Osteoblast (primary cell): ENCODE results near the gene CACNA1F. TPM values are rescaled to one million over a fixed set of nuclear protein-coding genes. Genes with fewer than 3 reads are reported as not detected.

Experiments
- DNase-seq: peaks from one replicate; pipeline ENCODE4 v3.0.0; 2011; ENCODE audit warnings: low spot score, mixed read lengths; ENCODE audit not compliant: insufficient read length; ENCODE audit errors: missing footprints
- H2AFZ ChIP-seq: 2 replicates; pipeline ENCODE4 v1.6.0; 2011; ENCODE audit warnings: mild to moderate bottlenecking, low read length
- H3K27ac ChIP-seq: 2 replicates; pipeline ENCODE4 v1.5.1; 2011; ENCODE audit warnings: mild to moderate bottlenecking, low read depth, low read length, moderate library complexity
- H3K27me3 ChIP-seq: 2 replicates; pipeline ENCODE4 v1.6.0; 2012; ENCODE audit warnings: mild to moderate bottlenecking, control low read depth, inconsistent platforms, low read length, moderate library complexity; ENCODE audit not compliant: insufficient read depth
- H3K36me3 ChIP-seq: 2 replicates; pipeline ENCODE4 v1.5.1; 2011; ENCODE audit warnings: mild to moderate bottlenecking, low read length, control low read depth, moderate library complexity; ENCODE audit not compliant: insufficient read depth
- H3K4me1 ChIP-seq: 2 replicates; pipeline ENCODE4 v1.5.1; 2011; ENCODE audit warnings: mild to moderate bottlenecking, low read length, control low read depth, moderate library complexity; ENCODE audit not compliant: insufficient read depth
- H3K4me2 ChIP-seq: 2 replicates; pipeline ENCODE4 v1.6.0; 2011; ENCODE audit warnings: mild to moderate bottlenecking, low read length; ENCODE audit not compliant: insufficient read depth
- H3K4me3 ChIP-seq: fragments of 200-600 bp; sonication (generic); 3 replicates; pipeline ENCODE4 v1.5.1; 2012; ENCODE audit warnings: mild to moderate bottlenecking, low read length, inconsistent platforms; ENCODE audit not compliant: insufficient read depth
- H3K79me2 ChIP-seq: 2 replicates; pipeline ENCODE4 v1.6.0; 2012; ENCODE audit warnings: mild to moderate bottlenecking, low read length, control low read depth, inconsistent platforms; ENCODE audit not compliant: insufficient read depth
- H3K9me3 ChIP-seq: 2 replicates; pipeline ENCODE4 v1.5.1; 2011; ENCODE audit warnings: low read depth, low read length, control low read depth
- H4K20me1 ChIP-seq: 2 replicates; pipeline ENCODE4 v1.6.0; 2012; ENCODE audit warnings: mild to moderate bottlenecking, low read length, control low read depth; ENCODE audit not compliant: insufficient read depth
- total RNA-seq: library from RNA; depleted of rRNA; stranded (reverse); fragments of >200 nt; gene quantifications from 2 replicates; pipeline ENCODE4 v1.2.3, GENCODE V29; 2012
- TF ChIP-seq, protein P1 (sequence below): IDR thresholded peaks from 2 replicates; pipeline ENCODE4 v1.5.1; 2011; ENCODE audit warnings: mild to moderate bottlenecking, low read depth, low read length, moderate library complexity; ENCODE audit errors: extremely low read depth

The CACNA1F gene
- total RNA-seq, 1 donor = not detected

DNA sequence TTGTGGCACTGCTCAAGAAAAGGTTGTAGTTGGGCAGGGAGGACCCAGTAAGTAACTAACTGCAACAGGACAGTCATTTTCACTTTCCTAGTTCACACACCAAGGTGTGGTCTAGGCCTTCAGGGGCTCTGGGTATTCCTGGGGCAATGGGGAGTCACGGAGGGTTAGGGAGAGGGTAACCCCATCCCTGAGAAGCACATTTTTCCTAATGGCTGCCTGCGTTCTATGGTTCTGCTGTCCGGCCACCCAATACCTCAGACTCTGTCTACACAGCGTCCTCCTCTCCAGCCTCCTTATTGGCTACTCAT, 35.5 kb upstream of the CACNA1F start:
- peaks cover 5% of the 10 kb centered on the region for H4K20me1 ChIP-seq
- peak overlapping the region; percentile 90 for H3K4me2 ChIP-seq
- peak overlapping the region; percentile 73 for H3K4me3 ChIP-seq
- TF ChIP-seq, protein P1, sequence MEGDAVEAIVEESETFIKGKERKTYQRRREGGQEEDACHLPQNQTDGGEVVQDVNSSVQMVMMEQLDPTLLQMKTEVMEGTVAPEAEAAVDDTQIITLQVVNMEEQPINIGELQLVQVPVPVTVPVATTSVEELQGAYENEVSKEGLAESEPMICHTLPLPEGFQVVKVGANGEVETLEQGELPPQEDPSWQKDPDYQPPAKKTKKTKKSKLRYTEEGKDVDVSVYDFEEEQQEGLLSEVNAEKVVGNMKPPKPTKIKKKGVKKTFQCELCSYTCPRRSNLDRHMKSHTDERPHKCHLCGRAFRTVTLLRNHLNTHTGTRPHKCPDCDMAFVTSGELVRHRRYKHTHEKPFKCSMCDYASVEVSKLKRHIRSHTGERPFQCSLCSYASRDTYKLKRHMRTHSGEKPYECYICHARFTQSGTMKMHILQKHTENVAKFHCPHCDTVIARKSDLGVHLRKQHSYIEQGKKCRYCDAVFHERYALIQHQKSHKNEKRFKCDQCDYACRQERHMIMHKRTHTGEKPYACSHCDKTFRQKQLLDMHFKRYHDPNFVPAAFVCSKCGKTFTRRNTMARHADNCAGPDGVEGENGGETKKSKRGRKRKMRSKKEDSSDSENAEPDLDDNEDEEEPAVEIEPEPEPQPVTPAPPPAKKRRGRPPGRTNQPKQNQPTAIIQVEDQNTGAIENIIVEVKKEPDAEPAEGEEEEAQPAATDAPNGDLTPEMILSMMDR = no peak
- no peaks in the 10 kb centered on the region for H3K4me1 ChIP-seq
- H3K27ac ChIP-seq = peak overlapping the region; percentile 93
- H2AFZ ChIP-seq = peak overlapping the region; percentile 89
- no peaks in the 10 kb centered on the region for H3K36me3 ChIP-seq
- H3K79me2 ChIP-seq = peaks cover 29% of the 10 kb centered on the region
- H3K9me3 ChIP-seq = no peaks in the 10 kb centered on the region
- H3K27me3 ChIP-seq = no peaks in the 10 kb centered on the region
- no peak for DNase-seq

- Histone ChIP-seq H3K27ac (no peak overlapping the region), H3K4me1 (no peaks in the 10 kb centered on the region), H3K9me3 (no peaks in the 10 kb centered on the region), H4K20me1 (no peaks in the 10 kb centered on the region), H3K36me3 (no peaks in the 10 kb centered on the region), H2AFZ (no peak overlapping the region), H3K4me2 (no peak overlapping the region), H3K27me3 (no peaks in the 10 kb centered on the region), H3K79me2 (peaks cover 16% of the 10 kb centered on the region), H3K4me3 (no peak overlapping the region)
- TF ChIP-seq, protein P1 = no peak
- DNase-seq = no peak
Measured at GRCh38 chrX:49266523-49267445, 33.6 kb upstream of the CACNA1F start.

DNA sequence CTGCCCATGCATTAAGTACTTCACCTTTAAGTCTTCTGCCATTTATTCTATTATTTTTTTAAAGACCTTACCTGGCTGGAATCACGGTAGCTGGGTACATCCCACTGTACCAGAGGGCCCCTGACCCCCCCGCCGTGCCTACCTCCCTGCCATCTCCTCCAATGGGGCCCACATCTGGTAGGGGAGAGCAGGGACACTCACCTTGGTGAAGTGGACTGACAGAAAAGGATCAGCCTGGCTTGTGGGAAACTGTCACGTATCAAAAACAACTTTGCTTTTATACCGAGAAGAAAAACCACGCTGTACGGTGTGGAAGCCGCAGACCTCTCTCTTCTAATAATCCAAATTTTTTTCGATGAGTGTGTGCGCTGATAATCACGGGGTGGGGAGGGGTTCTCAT, 31.3 kb upstream of the CACNA1F start, which contains the start of gene FOXP3:
TSS of gene FOXP3 (minus strand) at position 251 of the 400 bp plus-strand sequence. CDS start 6,205 bp downstream, outside the sequence.
- Histone ChIP-seq H3K36me3 (no peaks in the 10 kb centered on the region), H3K4me2 (no peak within 1 kb of the TSS), H3K27ac (no peak within 1 kb of the TSS), H3K4me3 (no peak within 1 kb of the TSS), H4K20me1 (no peaks in the 10 kb centered on the region), H2AFZ (no peak within 1 kb of the TSS), H3K9me3 (no peaks in the 10 kb centered on the region), H3K27me3 (no peaks in the 10 kb centered on the region), H3K4me1 (no peaks in the 10 kb centered on the region), H3K79me2 (no peaks in the 10 kb centered on the region)
- DNase-seq = no peak
- TF ChIP-seq, protein P1 = no peak

DNA sequence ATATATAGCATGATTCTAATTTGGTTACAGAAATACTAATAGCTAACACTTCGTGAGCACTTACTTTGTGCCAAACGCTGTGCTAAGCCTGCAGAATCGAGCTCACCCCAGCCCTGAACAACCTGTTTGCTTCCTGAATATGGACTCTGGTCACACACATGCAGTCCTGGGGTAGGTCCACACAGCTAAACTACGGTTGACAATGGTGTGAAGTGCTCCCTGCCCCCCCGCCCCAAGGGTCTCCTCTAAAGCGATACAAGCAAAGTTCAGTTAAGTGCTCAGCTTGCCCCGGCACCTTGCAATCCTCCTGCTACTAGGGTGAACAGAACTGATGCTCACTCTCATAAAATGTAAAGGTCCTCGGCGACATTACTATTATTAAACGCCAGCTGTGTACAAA, 30.5 kb upstream of the CACNA1F start:
- Histone ChIP-seq H3K27ac (no peak overlapping the region), H3K27me3 (no peaks in the 10 kb centered on the region), H3K9me3 (no peaks in the 10 kb centered on the region), H3K4me3 (no peak overlapping the region), H4K20me1 (no peaks in the 10 kb centered on the region), H3K4me2 (no peak overlapping the region), H3K36me3 (no peaks in the 10 kb centered on the region), H3K79me2 (no peaks in the 10 kb centered on the region), H2AFZ (no peak overlapping the region), H3K4me1 (no peaks in the 10 kb centered on the region)
- DNase-seq = no peak
- TF ChIP-seq, protein P1 = no peak
